CD4-positive, alpha-beta T cell treated with Interleukin-17A for 4 hours (primary cell): ENCODE measurements around the gene LDB3.

ENCODE experiments used
- DNase-seq: peaks from one replicate; pipeline ENCODE4 v3.0.0-alpha.2; 2020; ENCODE audit warnings: mixed read lengths

Gene LDB3

GRCh38 chr10:86688398-86688921 lies 20.1 kb downstream of the LDB3 start:
- DNase-seq, result peak; percentile 65

- no peak for DNase-seq
These were observed 20.8 kb downstream of the LDB3 start for GRCh38 chr10:86689146-86689545.

- no peak for DNase-seq
These were observed 21.9 kb downstream of the LDB3 start for GRCh38 chr10:86690231-86690630.

DNA sequence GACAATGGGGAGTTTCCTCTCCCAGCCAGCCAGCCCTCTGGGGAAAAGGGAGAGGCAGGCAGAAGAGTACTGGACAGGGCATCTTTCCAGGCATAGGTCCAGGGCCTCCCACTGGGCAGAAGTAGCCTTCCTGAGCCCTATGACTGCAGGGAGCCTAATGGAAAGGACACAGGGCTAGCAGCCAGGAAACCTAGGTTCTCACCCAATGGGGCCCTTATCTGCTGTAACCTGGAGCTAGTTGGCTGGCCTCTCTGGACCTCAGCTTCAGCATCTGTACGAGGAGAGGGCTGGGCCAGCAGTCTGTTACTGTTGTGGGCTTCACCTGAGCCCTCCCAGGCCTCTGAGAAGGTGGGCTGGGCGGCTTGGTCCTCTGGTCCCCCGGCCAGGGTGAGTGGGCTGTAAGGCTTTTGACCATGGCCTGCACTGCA lies 22.4 kb downstream of the LDB3 start:
- DNase-seq, result no peak

DNA sequence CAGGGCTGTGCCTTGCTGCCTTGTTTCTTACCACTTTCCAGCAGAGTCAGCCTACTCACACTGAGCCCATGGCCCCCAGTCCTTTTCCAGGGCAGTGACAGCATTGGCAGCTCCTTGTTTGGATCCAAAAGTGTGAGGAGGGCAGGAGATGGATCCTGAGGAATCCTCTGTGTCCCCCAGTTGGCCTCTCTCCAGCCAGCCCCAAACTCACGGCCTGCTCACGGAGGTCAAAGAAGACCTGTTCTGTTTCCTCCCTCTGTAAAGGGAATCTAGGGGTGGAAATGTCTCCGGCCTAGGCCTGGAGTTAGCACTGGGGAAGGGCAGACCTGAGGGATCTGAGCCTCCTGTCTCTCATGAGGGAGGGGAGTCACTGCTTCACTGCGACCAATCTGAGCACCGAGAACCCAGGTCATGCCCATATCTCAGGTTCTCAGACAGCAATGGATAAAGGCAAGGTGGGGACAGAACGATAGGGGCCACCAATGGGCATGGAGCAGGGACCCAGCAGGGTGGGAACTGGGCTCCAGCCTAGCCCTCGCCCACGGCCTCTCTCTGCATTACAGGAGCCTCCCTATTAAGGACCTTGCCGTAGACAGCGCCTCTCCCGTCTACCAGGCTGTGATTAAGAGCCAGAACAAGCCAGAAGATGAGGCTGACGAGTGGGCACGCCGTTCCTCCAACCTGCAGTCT lies 23.2 kb downstream of the LDB3 start:
- no peak for DNase-seq

GRCh38 chr10:86692023-86692514 lies 23.8 kb downstream of the LDB3 start:
- DNase-seq, result no peak

DNA sequence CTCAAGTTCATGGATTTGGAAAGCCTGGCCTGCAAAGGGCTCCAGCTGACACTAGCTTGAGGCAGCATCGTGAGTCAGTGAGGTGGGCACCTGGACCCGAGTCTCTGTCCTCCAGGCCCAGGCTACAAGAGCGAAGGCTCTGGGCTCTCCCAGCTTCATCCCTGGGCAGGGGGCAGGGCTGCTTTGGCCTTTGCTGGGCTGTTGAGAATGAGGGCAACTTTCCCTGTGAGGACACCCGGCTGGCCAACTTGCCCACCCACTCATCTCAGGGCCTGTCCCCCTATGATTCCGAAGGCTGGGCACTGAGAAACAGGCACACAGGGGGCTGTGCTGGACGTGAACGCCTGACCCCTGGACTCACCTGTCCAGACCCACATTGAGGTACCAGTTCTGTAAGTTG lies 24.4 kb downstream of the LDB3 start:
- no peak for DNase-seq

DNA sequence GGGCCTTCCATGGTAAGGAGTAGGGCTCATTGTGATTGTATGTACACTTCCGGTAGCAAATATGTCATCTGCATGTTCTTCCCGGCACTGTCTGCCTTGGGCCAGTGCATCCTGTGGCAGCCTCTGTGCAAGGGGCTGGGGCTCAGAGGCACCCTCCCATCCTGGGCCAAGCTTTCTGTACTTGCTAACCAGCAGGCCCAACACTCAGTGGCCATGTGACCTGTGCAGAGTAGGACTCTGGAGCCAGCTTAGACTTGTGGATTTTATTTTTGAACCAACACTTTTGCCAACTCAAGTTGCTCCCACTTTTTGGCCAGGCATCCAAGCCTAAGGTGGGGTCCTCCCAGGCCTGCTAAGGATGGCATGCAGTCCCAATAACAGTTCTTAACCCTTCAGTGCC lies 25.0 kb downstream of the LDB3 start:
- no peak for DNase-seq

DNA sequence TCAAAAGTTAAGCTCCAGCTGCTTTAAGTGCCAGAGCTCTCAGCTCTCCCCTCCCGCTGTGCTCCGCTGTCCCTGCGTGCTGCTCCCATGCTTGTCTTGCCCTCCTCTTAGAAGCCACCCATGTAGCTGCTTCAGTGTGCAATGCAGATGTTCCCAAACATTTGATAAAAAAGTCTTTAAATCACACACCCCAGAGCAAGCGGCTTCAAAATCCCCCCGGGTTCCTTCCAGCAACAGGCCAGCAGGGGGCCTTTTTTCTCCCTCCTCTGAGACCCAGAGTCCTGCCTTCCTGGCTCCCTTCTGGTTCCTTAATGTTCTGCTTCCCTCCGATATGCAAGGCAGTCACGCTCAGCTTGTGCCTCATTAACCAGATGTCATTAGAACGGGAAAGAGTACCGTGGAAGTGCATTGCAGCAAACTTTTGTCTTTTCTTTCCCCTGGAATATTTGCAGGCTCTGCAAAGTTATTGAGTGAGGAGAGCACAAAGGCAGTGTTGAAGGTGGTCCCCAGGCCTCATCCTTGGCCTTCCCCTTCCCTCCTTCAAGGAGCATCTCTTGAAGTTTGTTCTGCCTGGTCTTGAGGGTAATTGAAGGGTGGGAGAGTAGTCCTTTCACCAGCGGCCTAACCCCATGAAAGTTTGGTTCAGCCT lies 25.5 kb downstream of the LDB3 start:
- peak; percentile 60 for DNase-seq

DNA sequence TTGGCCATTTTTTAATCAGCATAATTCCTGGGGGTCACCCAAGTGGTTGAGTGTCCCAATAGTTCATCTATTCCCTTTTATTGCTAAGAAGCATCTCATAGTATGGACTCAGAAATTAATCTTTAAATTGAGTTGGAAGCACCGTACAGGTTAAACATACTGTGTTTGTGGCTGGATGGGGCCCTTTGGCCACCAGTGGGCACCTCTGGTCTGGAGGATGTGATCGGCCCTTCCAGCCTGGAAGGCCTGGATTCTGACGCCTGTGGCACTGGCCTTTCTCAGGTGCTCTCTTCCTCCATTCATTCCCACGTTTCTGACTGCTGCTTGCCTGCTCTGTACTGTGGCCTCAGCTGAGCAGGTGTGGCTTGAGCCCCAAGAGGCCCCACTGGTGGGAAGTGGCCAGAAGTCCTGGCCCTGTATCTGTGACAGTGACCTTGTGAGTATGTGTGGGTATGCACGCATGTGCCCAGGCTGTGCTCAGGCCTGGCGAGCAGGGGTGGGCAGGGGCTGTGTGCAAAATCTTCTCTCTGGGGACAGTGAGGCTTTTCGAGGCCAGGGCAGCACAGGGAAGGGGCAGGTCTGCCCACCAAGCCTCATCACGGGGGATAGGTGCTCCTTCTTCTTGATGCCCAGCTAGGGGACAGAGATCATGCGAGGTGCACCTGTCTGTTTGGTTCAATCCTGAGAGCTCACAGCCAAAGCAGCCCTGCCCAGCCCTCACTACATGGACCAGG lies 30.1 kb downstream of the LDB3 start:
- no peak for DNase-seq

- DNase-seq, result no peak
These were observed 30.8 kb downstream of the LDB3 start for GRCh38 chr10:86699125-86699524.

DNA sequence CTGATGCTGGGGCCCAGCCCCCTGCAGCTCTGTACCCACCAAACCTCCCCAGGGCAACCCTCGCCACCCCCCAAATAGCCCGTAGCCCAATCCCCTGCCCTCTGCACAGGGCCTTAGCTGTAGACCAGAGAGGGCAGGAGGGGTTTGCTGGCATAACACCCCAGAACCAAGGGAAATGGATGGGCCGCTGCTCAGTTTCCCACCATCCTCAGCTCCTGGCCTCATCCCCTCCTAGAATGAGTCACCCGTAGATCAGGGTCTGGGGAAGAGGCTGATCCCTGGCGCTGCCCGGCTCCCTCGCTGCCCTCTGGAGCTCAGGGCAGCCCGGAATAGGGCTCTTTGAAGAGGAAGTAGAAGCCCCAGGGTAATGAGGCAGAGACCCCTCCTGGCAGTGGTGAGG lies 31.2 kb downstream of the LDB3 start:
- DNase-seq, result no peak

DNA sequence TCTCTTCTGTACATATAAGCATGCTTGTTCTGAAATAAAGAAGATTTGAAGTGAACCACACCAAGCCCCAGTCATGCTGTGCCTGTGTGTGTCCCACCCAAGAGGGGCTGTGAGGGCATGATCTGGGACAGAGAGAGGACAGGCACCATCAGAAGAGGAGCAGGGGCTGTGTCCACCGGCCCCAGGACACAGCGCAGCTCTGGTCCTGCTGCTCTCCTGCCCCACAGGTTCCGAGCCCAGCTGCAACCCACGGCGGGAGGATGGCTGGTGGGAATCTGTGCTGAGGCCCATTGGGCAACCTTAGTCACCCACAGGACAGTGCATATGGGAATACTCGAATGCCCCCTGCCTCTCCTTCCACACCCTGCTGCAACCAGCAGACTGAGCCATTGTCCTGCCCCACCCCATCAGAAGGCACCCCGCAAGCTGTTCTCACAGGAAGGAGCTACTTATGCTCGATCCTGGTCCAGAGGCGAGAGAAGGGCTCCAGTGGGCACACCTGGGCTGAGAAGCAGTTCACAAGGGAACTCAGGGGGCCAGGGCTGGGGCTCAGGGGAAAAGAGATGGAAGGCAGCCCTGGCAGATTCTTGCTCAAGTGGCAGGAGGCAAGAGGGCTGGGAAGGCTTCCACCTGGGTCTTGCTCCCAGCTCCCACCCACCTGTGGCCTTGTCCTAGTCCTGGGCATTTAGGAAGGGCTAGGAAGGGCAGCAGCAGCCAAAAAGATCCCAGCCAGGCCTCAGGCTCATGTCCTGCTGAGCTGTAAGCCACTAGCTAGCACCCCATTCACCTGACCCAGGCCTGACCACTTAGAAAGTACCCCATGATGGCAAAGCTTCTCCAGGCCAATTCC lies 31.9 kb downstream of the LDB3 start:
- no peak for DNase-seq

GRCh38 chr10:86700851-86701617 lies 32.7 kb downstream of the LDB3 start:
- no peak for DNase-seq

GRCh38 chr10:86703176-86703575 lies 34.9 kb downstream of the LDB3 start:
- no peak for DNase-seq

DNA sequence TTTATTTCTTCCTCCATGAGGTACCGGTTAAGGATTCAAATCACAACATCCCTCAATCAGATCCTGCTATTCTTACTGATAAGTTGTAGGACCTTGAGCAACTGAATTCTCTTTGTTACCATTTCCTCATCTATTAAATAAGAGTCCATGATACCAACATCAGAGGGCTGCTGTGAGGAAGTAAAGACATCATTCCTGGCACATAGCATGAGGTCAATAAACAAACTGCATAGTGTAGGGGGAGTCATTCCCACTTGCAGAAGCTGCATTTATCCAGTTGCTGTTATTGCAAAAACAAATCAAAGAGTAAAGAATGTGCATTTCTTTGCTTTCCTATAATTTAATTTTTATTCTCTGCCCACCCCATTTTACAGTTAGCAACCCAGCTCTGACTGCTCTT lies 36.8 kb downstream of the LDB3 start:
- DNase-seq, result no peak

GRCh38 chr10:86705905-86706304 lies 37.6 kb downstream of the LDB3 start:
- no peak for DNase-seq

DNA sequence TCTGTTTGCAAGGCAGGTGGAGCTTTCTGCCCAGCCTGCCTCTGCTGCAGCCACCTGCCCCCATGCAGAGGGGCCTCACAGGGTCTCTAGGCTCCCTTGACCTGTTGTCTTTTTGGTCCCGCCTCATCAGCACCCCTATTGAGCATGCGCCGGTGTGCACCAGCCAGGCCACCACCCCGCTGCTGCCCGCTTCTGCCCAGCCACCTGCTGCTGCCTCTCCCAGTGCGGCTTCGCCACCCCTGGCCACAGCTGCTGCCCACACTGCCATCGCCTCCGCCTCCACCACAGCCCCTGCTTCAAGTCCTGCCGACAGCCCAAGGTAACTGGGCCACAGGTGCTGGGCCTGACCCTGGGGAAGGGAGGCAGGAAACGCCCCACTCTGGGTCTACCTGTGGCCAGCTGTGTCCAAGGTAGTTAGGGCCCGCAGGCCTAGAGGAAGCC lies 38.1 kb downstream of the LDB3 start:
- DNase-seq, result no peak

GRCh38 chr10:86706977-86707376 lies 38.7 kb downstream of the LDB3 start:
- DNase-seq, result no peak

GRCh38 chr10:86707505-86707904 lies 39.2 kb downstream of the LDB3 start:
- no peak for DNase-seq

- DNase-seq, result no peak
These were observed 39.9 kb downstream of the LDB3 start for GRCh38 chr10:86708068-86708782.
